IgD-negative memory B cell (primary cell): ENCODE data around the gene RBPJ. TPM values are rescaled to one million over a fixed set of nuclear protein-coding genes. Genes with fewer than 3 reads are reported as not detected.

Experiments used
- H3K27ac Mint-ChIP-seq, 3 donors: one replicate each; pipeline ENCODE4 v1.8.0; 2020 to 2022; ENCODE audit warnings: mild to moderate bottlenecking in 3 of 3, mixed read lengths in 3 of 3, moderate library complexity in 1 of 3
- H3K27me3 Mint-ChIP-seq: one replicate; pipeline ENCODE4 v1.8.0; 2021; ENCODE audit warnings: mixed read lengths
- H3K36me3 Mint-ChIP-seq: one replicate; pipeline ENCODE4 v1.8.0; 2020; ENCODE audit warnings: mild to moderate bottlenecking, mixed read lengths
- H3K4me1 Mint-ChIP-seq, 3 donors: one replicate each; pipeline ENCODE4 v1.8.0; 2020 to 2022; ENCODE audit warnings: mixed read lengths in 3 of 3, mild to moderate bottlenecking in 1 of 3
- H3K4me3 Mint-ChIP-seq, 4 donors: one replicate each; pipeline ENCODE4 v1.8.0; 2020 to 2022; ENCODE audit warnings: mild to moderate bottlenecking in 4 of 4, mixed read lengths in 4 of 4, moderate library complexity in 3 of 4
- H3K9me3 Mint-ChIP-seq, 3 donors: one replicate each; pipeline ENCODE4 v1.8.0; 2020 to 2021; ENCODE audit warnings: mixed read lengths in 3 of 3, mild to moderate bottlenecking in 1 of 3
- polyA plus RNA-seq: library from polyadenylated mRNA; unstranded; fragments of 300-500 nt; fragmentation: Illumina TruSeq; gene quantifications from one replicate; pipeline ENCODE4 v1.2.3, GENCODE V29; 2021

The RBPJ gene
- polyA plus RNA-seq, 1 donor from 2014 or later: 55.5 TPM

GRCh38 chr4:26457412-26457811 is 136.6 kb downstream of the RBPJ start:
- H3K27me3 Mint-ChIP-seq: peaks cover 8% of the 10 kb centered on the region
- H3K36me3 Mint-ChIP-seq: no peaks in the 10 kb centered on the region
- no peaks in the 10 kb centered on the region for H3K9me3 Mint-ChIP-seq
- H3K4me3 Mint-ChIP-seq: no peak overlapping the region
- peaks cover 4 to 8% (median 4%) of the 10 kb centered on the region in 3 donors for H3K4me1 Mint-ChIP-seq
- peak overlapping the region in 1 of 3 donors; percentile 51 for H3K27ac Mint-ChIP-seq

- H3K4me3 Mint-ChIP-seq: no peak overlapping the region
- H3K9me3 Mint-ChIP-seq: peaks cover 0 to under 1% (median 0%) of the 10 kb centered on the region in 3 donors
- no peaks in the 10 kb centered on the region for H3K36me3 Mint-ChIP-seq
- peaks cover 9% of the 10 kb centered on the region for H3K27me3 Mint-ChIP-seq
- peaks cover 4 to 8% (median 4%) of the 10 kb centered on the region in 3 donors for H3K4me1 Mint-ChIP-seq
- peak overlapping the region in 1 of 3 donors; percentile 64 for H3K27ac Mint-ChIP-seq
Observed at GRCh38 chr4:26458157-26458561, 137.3 kb downstream of the RBPJ start.

GRCh38 chr4:26459054-26459755 is 138.4 kb downstream of the RBPJ start:
- peaks cover 4 to 8% (median 4%) of the 10 kb centered on the region in 3 donors for H3K4me1 Mint-ChIP-seq
- H3K9me3 Mint-ChIP-seq: peaks cover 0 to 2% (median 0%) of the 10 kb centered on the region in 3 donors
- no peaks in the 10 kb centered on the region for H3K36me3 Mint-ChIP-seq
- peak overlapping the region in 1 of 3 donors; percentile 63 for H3K27ac Mint-ChIP-seq
- H3K4me3 Mint-ChIP-seq: peak overlapping the region in 2 of 4 donors; percentile 34 to 70
- H3K27me3 Mint-ChIP-seq: peaks cover 10% of the 10 kb centered on the region

GRCh38 chr4:26459756-26460530 is 139.1 kb downstream of the RBPJ start:
- Mint-ChIP-seq H3K4me3 (no peak overlapping the region), H3K27me3 (peaks cover 11% of the 10 kb centered on the region), H3K4me1 (peaks cover 4 to 8% (median 4%) of the 10 kb centered on the region in 3 donors), H3K36me3 (no peaks in the 10 kb centered on the region), H3K27ac (peak overlapping the region in 1 of 3 donors; percentile 63), H3K9me3 (peaks cover 0 to 2% (median 0%) of the 10 kb centered on the region in 3 donors)

GRCh38 chr4:26462874-26463273 is 142.1 kb downstream of the RBPJ start:
- Mint-ChIP-seq H3K27ac (no peak overlapping the region), H3K36me3 (no peaks in the 10 kb centered on the region), H3K9me3 (peaks cover 0 to 2% (median 0%) of the 10 kb centered on the region in 3 donors), H3K4me1 (peaks cover 4 to 8% (median 4%) of the 10 kb centered on the region in 3 donors), H3K27me3 (peaks cover 15% of the 10 kb centered on the region), H3K4me3 (no peak overlapping the region)

- H3K4me3 Mint-ChIP-seq: no peak overlapping the region
- peaks cover 15% of the 10 kb centered on the region for H3K27me3 Mint-ChIP-seq
- H3K27ac Mint-ChIP-seq: no peak overlapping the region
- H3K36me3 Mint-ChIP-seq: no peaks in the 10 kb centered on the region
- H3K4me1 Mint-ChIP-seq: peaks cover 4 to 5% (median 4%) of the 10 kb centered on the region in 3 donors
- H3K9me3 Mint-ChIP-seq: peaks cover 0 to 2% (median 0%) of the 10 kb centered on the region in 3 donors
Observed at GRCh38 chr4:26463386-26463785, 142.6 kb downstream of the RBPJ start.

- H3K27ac Mint-ChIP-seq: no peak overlapping the region
- peaks cover 10% of the 10 kb centered on the region for H3K27me3 Mint-ChIP-seq
- H3K4me3 Mint-ChIP-seq: no peak overlapping the region
- H3K36me3 Mint-ChIP-seq: peaks cover 3% of the 10 kb centered on the region
- peaks cover 0 to 4% (median 2%) of the 10 kb centered on the region in 3 donors for H3K9me3 Mint-ChIP-seq
- no peaks in the 10 kb centered on the region for H3K4me1 Mint-ChIP-seq
Observed at GRCh38 chr4:26464420-26465095, 143.7 kb downstream of the RBPJ start.

- H3K4me1 Mint-ChIP-seq: no peaks in the 10 kb centered on the region
- H3K27ac Mint-ChIP-seq: no peak overlapping the region
- H3K4me3 Mint-ChIP-seq: no peak overlapping the region
- peaks cover 3% of the 10 kb centered on the region for H3K36me3 Mint-ChIP-seq
- peaks cover 11% of the 10 kb centered on the region for H3K27me3 Mint-ChIP-seq
- peaks cover 0 to 4% (median 2%) of the 10 kb centered on the region in 3 donors for H3K9me3 Mint-ChIP-seq
Observed at GRCh38 chr4:26466578-26467270, 145.9 kb downstream of the RBPJ start.

- Mint-ChIP-seq H3K4me1 (no peaks in the 10 kb centered on the region), H3K9me3 (peaks cover 0 to 4% (median 2%) of the 10 kb centered on the region in 3 donors), H3K27ac (no peak overlapping the region), H3K27me3 (peaks cover 10% of the 10 kb centered on the region), H3K4me3 (no peak overlapping the region), H3K36me3 (peaks cover 3% of the 10 kb centered on the region)
Observed at GRCh38 chr4:26467724-26468123, 146.9 kb downstream of the RBPJ start.

GRCh38 chr4:26468283-26468949 is 147.6 kb downstream of the RBPJ start:
- Mint-ChIP-seq H3K4me1 (no peaks in the 10 kb centered on the region), H3K4me3 (no peak overlapping the region), H3K36me3 (peaks cover 3% of the 10 kb centered on the region), H3K27me3 (peaks cover 8% of the 10 kb centered on the region), H3K27ac (no peak overlapping the region), H3K9me3 (peaks cover 0 to 4% (median 0%) of the 10 kb centered on the region in 3 donors)

GRCh38 chr4:26468977-26469376 is 148.2 kb downstream of the RBPJ start:
- Mint-ChIP-seq H3K4me1 (no peaks in the 10 kb centered on the region), H3K4me3 (no peak overlapping the region), H3K27ac (no peak overlapping the region), H3K9me3 (peaks cover 0 to 4% (median 0%) of the 10 kb centered on the region in 3 donors), H3K27me3 (peaks cover 8% of the 10 kb centered on the region), H3K36me3 (peaks cover 3% of the 10 kb centered on the region)

- Mint-ChIP-seq H3K27ac (no peak overlapping the region), H3K36me3 (peaks cover 3% of the 10 kb centered on the region), H3K4me1 (no peaks in the 10 kb centered on the region), H3K4me3 (no peak overlapping the region), H3K27me3 (peaks cover 5% of the 10 kb centered on the region), H3K9me3 (peaks cover 0 to 4% (median 0%) of the 10 kb centered on the region in 3 donors)
Observed at GRCh38 chr4:26471890-26472289, 151.1 kb downstream of the RBPJ start.

- Mint-ChIP-seq H3K36me3 (peaks cover 6% of the 10 kb centered on the region), H3K4me3 (no peak overlapping the region), H3K4me1 (no peaks in the 10 kb centered on the region), H3K27ac (peak overlapping the region in 1 of 3 donors; percentile 6), H3K27me3 (peaks cover 5% of the 10 kb centered on the region), H3K9me3 (peaks cover 0 to 4% (median 0%) of the 10 kb centered on the region in 3 donors)
Observed at GRCh38 chr4:26473893-26474292, 153.1 kb downstream of the RBPJ start.

GRCh38 chr4:26474551-26474950 is 153.7 kb downstream of the RBPJ start:
- Mint-ChIP-seq H3K4me3 (no peak overlapping the region), H3K27ac (no peak overlapping the region), H3K36me3 (peaks cover 3% of the 10 kb centered on the region), H3K9me3 (no peaks in the 10 kb centered on the region), H3K4me1 (no peaks in the 10 kb centered on the region), H3K27me3 (peaks cover 5% of the 10 kb centered on the region)
